GM12801 (cell line): ENCODE data around the gene ARAP3.

ENCODE experiments used
- TF ChIP-seq, protein P1 (sequence below): IDR thresholded peaks from one replicate; pipeline ENCODE4 v1.5.1; 2011; ENCODE audit warnings: control low read depth; ENCODE audit not compliant: insufficient read length; ENCODE audit errors: extremely low read depth

Gene ARAP3

DNA sequence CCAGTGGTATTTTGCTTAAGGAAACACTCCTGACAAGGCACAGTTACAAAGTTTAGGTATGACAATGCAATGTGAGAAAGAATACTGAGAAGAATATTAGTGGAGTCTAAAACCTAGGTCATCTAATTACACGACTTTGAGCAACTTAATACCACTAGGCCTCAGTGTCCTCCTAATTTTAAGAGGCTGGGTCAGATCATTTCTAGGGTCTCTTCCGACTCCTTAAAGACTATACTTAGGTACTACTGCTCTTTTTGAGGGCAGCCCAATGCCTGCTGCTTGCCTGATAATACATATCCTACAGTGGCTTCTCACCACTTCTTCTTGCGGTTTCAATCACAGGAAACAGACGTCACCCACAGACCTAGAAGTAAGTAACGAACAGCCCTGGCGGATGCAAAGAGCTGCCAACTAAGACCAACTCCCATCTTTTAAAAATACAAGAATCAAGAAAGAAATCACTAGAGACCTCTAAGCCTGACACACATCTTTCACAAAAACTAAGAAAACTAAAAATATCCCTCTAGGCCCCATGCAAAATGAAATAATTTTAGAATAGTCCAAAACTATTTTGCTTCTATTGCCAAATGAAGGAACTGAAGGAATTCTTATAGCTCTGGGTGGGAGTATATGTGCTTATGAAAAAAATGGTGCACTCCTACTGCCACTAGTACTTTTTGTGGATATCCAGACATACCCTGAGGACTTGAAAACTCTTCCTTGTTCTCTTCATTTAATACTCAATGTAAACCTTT, 76.3 kb downstream of the ARAP3 start:
- TF ChIP-seq, protein P1, sequence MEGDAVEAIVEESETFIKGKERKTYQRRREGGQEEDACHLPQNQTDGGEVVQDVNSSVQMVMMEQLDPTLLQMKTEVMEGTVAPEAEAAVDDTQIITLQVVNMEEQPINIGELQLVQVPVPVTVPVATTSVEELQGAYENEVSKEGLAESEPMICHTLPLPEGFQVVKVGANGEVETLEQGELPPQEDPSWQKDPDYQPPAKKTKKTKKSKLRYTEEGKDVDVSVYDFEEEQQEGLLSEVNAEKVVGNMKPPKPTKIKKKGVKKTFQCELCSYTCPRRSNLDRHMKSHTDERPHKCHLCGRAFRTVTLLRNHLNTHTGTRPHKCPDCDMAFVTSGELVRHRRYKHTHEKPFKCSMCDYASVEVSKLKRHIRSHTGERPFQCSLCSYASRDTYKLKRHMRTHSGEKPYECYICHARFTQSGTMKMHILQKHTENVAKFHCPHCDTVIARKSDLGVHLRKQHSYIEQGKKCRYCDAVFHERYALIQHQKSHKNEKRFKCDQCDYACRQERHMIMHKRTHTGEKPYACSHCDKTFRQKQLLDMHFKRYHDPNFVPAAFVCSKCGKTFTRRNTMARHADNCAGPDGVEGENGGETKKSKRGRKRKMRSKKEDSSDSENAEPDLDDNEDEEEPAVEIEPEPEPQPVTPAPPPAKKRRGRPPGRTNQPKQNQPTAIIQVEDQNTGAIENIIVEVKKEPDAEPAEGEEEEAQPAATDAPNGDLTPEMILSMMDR = no peak

DNA sequence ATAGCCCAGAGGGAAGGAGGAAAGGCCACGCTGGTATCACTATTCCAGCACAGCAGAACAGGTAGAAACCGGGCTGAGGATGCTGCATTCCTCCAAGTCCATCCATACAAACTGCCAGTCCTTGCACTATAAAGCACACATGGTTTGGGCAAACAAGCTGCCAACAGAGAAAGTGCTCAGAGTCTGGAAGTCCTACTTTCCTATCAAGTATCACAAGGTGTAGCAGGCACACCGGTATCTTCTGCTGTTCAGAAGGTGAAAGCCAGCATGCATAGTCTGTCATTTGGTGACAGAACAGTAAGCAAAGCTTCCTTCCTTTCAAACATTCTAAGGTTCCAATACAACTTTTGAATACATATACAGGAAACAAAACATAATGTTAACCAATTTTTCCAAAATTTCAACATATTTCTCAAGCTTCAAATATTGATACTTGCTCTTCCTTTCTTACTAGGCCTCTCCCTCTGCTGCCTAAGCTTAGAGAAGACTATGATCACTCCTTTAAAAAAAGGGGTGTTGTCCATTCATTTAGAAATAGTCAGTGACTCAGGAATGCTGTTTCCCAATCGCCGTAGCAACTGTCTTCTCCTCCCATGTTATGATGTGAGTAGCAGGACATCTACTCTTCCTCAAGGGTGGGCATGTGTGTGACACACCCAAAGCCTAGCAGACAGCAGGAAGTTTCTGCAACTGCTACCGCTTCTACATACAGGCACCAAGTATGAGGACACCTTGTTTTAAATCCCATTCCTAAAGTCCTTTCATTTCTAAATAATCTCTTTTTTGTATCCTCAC, 77.9 kb downstream of the ARAP3 start:
- TF ChIP-seq, protein P1 = no peak
